Suprapubic skin (tissue), 3 donors: Measurements from ENCODE around the gene HIP1.
"Not testable (repeated sequence)": the region's sequence is repeated elsewhere in the genome, so short reads cannot be mapped to it uniquely, and the experiment has no call there.

Experiments used
- CTCF ChIP-seq, 2 donors: fragments of 200-600 bp in 1 of 2; fragments of 450-650 bp in 1 of 2; sonication (generic) in 1 of 2; IDR thresholded peaks; one replicate each; pipeline ENCODE4 v1.5.1; 2016 to 2019; ENCODE audit warnings: antibody characterized with exemption in 2 of 2, mild to moderate bottlenecking in 1 of 2, moderate library complexity in 1 of 2
- POLR2A ChIP-seq, 2 donors: fragments of 450-650 bp; IDR thresholded peaks; one replicate each; pipeline ENCODE4 v1.6.1; 2017; ENCODE audit warnings: antibody characterized with exemption in 2 of 2, mild to moderate bottlenecking in 2 of 2, moderate library complexity in 2 of 2

DNA sequence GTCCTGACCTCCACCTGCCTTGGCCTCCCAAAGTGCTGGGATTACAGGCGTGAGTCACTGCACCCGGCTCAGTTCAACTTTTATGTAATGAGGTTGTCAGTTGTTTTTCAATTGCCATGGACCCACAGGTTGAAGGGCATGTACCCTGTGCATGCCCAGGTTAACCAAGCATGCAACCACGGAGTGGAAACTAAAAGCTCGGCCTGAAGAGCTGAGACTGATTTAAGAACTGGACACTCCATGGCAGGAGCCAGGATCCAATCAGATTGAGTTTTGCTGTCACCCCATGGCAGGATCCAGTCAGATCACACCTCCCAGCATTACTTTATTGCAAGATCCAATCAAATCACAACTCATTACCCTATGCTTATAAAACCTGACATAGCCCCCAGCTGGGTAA is 229.7 kb downstream of the HIP1 start:
- TF ChIP-seq CTCF, POLR2A (IDR thresholded peaks at IDR 0.05): not testable (repeated sequence)
